GOT3 (cell line): Measurements from ENCODE around the gene LLPH.
"Not testable (repeated sequence)": the region's sequence is repeated elsewhere in the genome, so short reads cannot be mapped to it uniquely, and the experiment has no call there.

Experiments
- DNase-seq: peaks from one replicate; lab custom pipeline; 2025; ENCODE audit warnings: mixed read lengths; lab: John Stamatoyannopoulos, UW

Gene LLPH

DNA sequence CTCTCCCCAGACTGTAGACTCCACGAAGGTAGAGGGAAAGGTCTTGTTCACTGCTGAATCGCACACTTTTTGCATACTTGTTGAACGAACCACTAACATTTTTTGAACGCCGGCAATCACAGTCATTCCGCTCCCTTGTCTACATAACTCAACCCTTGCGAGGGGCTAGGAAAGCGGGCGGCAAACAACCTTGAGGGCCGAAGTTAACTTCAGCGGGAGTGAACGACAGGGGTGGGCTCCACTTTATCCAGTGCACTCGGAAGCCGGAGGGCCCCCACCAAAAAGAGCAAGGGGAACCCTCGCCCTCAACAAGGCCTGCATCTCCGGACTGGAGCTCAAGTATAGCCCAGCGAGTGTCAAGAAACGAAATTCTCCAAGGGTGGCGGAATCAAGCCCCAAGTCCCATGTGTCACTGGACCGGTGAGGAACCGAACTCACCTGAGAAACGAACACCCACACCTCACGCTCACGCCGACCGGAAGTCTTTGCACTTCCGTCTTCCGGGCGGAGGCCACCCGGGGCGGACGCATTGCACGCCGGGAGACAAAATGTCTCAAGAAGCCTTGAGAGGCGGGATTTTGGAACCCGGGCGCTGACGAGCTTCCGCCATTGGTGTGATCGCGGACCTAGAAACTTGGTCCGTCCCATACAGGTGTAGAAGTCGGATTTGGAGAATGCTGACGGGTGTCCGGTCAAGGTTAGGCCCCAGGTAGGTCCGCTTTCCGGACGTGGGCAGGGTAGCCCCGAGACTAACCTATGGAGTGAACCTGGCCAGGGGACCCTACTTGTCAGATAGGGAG lies at the start of gene LLPH:
TSS of gene LLPH (minus strand) at position 484 of the 800 bp plus-strand sequence. CDS start 1,644 bp downstream, outside the sequence.
- no peak for DNase-seq

GRCh38 chr12:66176105-66176900 lies 45.8 kb upstream of the LLPH start:
- DNase-seq = no peak

GRCh38 chr12:66174391-66175325 lies 44.1 kb upstream of the LLPH start:
- DNase-seq = not testable (repeated sequence)

DNA sequence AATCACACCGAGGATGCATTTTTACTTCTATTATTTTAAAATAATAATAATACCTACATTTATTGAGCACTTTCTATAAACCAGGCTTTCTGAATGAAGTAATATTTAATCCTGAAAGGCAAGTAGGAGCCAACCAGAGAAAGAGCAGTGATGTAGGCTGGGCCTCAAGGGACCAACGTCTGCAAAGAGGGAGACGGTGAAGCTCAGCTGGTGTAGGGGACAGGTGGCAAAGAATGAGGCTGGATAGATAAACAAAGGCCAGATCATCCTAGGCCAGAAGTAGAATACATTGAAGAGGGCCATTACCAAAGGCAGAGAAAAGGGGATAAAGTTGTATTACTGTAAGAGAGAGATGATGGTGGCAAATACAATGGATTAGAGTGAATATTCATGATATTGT lies 40.1 kb upstream of the LLPH start:
- DNase-seq = no peak

DNA sequence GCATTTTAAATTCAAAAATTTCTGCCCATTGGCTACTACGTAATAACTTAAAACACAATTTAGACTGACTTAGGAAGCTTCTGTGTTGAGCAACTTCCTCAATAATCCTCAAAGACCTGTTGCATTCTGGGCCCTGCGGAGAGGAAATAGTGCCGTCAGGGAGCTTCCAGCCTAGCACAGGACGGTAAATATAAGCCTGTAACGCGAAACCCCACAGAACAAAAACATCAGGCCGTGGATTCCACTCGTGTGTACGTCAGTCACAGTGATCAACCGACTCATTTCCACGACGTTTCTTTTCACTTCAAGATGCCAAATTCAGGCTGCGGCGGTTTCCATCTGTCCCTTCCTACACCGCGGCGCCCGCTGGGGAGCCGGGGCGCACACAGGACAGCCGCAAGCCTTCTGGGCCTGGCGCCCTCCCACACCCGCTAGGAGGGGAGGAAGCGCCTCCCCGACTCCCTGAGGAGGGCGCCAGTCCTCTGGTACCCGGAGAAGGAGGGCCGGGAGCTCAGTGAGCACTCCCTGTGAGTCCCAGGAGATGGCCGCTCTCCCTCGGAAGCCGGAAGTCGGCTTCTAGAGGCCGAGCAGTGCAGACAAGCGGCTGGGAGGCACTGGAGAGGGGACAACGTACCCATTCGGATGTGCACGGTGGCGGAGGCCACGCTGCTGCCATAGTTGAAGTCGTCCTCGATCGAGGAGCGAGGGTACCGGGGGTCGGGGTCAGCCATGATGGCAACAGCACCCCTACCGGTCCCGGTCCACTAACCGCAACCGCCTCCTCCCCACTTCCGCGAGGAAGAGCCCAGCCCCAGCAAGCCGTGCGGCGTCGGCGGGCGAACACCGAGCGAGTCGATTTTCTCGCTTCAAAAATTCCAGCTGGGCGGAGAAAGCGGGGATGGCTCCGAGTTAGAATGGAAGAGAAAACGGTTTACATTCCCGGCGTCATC lies 38.9 kb upstream of the LLPH start, which contains the start of gene TMBIM4:
TSS of gene TMBIM4 (minus strand) at position 776 of the 950 bp plus-strand sequence. CDS start at position 731, 45 bp downstream.
- DNase-seq = peak; percentile 99

GRCh38 chr12:66168410-66168809 lies 37.9 kb upstream of the LLPH start:
- DNase-seq = no peak

GRCh38 chr12:66166561-66166960 lies 36.0 kb upstream of the LLPH start:
- DNase-seq = no peak

- DNase-seq = no peak
These were observed 34.6 kb upstream of the LLPH start for GRCh38 chr12:66165141-66165540.

GRCh38 chr12:66164349-66164821 lies 33.8 kb upstream of the LLPH start:
- DNase-seq = no peak

GRCh38 chr12:66163289-66163688 lies 32.7 kb upstream of the LLPH start:
- no peak for DNase-seq

DNA sequence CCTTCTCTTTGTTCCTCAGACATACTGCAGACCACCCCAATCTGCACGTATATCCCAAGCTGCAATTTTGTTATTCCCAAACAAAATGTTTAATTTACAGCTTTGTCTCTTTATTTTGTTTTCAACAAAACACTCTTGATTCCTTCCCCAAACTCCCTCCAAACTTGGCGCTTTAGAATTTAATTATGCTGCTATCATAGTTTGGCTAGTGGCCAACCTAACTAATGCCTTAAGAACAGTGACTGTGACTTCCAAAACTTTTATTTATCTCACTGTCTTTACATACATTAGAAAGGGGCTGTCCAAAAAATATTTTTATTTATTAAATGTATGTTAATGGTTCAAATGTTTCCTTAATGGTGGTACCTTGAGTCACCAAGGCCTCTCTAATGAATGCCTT lies 32.2 kb upstream of the LLPH start:
- DNase-seq = no peak

DNA sequence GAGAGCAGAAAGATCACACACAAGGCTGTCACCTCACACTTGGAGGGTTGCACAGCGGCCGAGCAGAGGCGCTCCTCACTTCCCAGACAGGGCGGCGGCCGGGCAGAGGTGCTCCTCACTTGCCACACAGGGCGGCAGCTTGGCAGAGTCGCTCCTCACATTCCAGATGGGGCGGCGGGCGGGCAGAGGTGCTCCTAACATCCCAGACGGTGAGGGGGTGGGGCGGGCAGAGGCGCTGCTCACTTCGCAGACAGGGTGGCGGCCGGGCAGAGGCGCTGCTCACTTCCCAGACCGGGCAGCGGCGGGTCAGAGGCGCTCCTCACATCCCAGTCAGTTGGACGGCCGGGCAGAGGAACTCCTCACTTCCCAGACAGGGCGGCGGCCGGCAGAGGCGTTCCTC lies 30.2 kb upstream of the LLPH start:
- DNase-seq = no peak

DNA sequence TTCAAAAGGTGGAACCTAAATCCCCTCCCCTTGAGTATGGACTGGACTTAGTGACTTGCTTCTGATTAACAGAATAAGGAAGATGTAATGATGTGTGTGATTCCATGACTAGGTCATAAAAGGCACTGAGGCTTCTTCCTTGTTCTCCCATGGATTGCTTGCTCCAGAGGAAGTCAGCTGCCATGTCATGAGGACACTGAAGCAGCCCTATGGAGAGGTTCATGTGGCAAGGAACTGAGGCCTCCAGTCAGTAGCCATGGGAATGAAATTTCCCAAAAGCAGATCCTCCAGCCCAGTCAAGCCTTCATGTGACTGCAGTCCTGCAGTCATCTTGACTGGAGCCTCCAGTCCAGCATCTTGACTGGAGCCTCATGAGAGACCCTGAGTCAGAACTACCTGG lies 28.6 kb upstream of the LLPH start:
- no peak for DNase-seq

GRCh38 chr12:66156654-66157053 lies 26.1 kb upstream of the LLPH start:
- DNase-seq = no peak

GRCh38 chr12:66154776-66155175 lies 24.2 kb upstream of the LLPH start:
- no peak for DNase-seq

- DNase-seq = no peak
These were observed 22.2 kb upstream of the LLPH start for GRCh38 chr12:66152732-66153131.

- no peak for DNase-seq
These were observed 19.3 kb upstream of the LLPH start for GRCh38 chr12:66149702-66150398.

- DNase-seq = no peak
These were observed 14.5 kb upstream of the LLPH start for GRCh38 chr12:66144791-66145754.

- DNase-seq = no peak
These were observed 13.3 kb upstream of the LLPH start for GRCh38 chr12:66143868-66144267.
